HL-60/S4 treated with phorbol 12-myristate 13-acetate at 8.2 ng/mL for 4 days and 3 days (cell line): ENCODE results near the gene TCHHL1.

Experiments
- in situ Hi-C: fragments of 300-500 bp; cut with MboI; formaldehyde crosslinking; loops from 2 replicates; pipeline ENCODE4 v1.15.0; 2022; ENCODE audit warnings: low sequenced_read_pairs

The TCHHL1 gene

GRCh38 chr1:152089014-152089674, at the start of gene TCHHL1:
Gene TCHHL1 (minus strand): TSS chr1:152089064. CDS start chr1:152088143, 921 bp downstream.
- in situ Hi-C loops, result no loop called here

- in situ Hi-C loops, result loop anchor here (10.0 kb wide), 1 partner anchor 48 kb away; no protein-coding TSS in a partner anchor
Measured at GRCh38 chr1:152137215-152137614, 48.4 kb upstream of the TCHHL1 start.

- in situ Hi-C loops, result loop anchor here (10.0 kb wide), 1 partner anchor 55 kb away; no protein-coding TSS in a partner anchor
Measured at GRCh38 chr1:152130186-152130585, 41.3 kb upstream of the TCHHL1 start.

- in situ Hi-C loops, result no loop called here
Measured at GRCh38 chr1:152127673-152128072, 38.8 kb upstream of the TCHHL1 start.

- in situ Hi-C loops, result no loop called here
Measured at GRCh38 chr1:152125834-152126443, 37.1 kb upstream of the TCHHL1 start.

- in situ Hi-C loops, result no loop called here
Measured at GRCh38 chr1:152118915-152119314, 30.1 kb upstream of the TCHHL1 start.

GRCh38 chr1:152115344-152115743, 26.5 kb upstream of the TCHHL1 start, which contains the start of gene TCHH:
Gene TCHH (minus strand): TSS chr1:152115444. CDS start chr1:152114080, 1,364 bp downstream.
- in situ Hi-C loops, result no loop called here

GRCh38 chr1:152112885-152113432, 24.1 kb upstream of the TCHHL1 start:
- in situ Hi-C loops, result no loop called here

GRCh38 chr1:152112101-152112884, 23.4 kb upstream of the TCHHL1 start:
- in situ Hi-C loops, result no loop called here

- in situ Hi-C loops, result no loop called here
Measured at GRCh38 chr1:152111515-152111968, 22.7 kb upstream of the TCHHL1 start.

GRCh38 chr1:152110860-152111514, 22.1 kb upstream of the TCHHL1 start:
- in situ Hi-C loops, result no loop called here

GRCh38 chr1:152110365-152110859, 21.5 kb upstream of the TCHHL1 start:
- in situ Hi-C loops, result no loop called here

- in situ Hi-C loops, result no loop called here
Measured at GRCh38 chr1:152109998-152110294, 21.1 kb upstream of the TCHHL1 start.

- in situ Hi-C loops, result no loop called here
Measured at GRCh38 chr1:152109231-152109997, 20.6 kb upstream of the TCHHL1 start.

- in situ Hi-C loops, result no loop called here
Measured at GRCh38 chr1:152108882-152109222, 20.0 kb upstream of the TCHHL1 start.

- in situ Hi-C loops, result no loop called here
Measured at GRCh38 chr1:152107984-152108881, 19.4 kb upstream of the TCHHL1 start.

- in situ Hi-C loops, result no loop called here
Measured at GRCh38 chr1:152107031-152107983, 18.4 kb upstream of the TCHHL1 start.

GRCh38 chr1:152104854-152105253, 16.0 kb upstream of the TCHHL1 start:
- in situ Hi-C loops, result no loop called here
